HG03457 (cell line): Measurements from ENCODE around the gene LAPTM5.

Source experiments
- ATAC-seq: cut with Tn5 transposase; IDR thresholded peaks from one replicate; pipeline ENCODE4 v1.9.1; 2021; ENCODE audit warnings: moderate number of reproducible peaks; ENCODE audit not compliant: unreplicated experiment

The LAPTM5 gene

GRCh38 chr1:30787856-30788495 is 30.4 kb upstream of the LAPTM5 start:
- no peak for ATAC-seq

DNA sequence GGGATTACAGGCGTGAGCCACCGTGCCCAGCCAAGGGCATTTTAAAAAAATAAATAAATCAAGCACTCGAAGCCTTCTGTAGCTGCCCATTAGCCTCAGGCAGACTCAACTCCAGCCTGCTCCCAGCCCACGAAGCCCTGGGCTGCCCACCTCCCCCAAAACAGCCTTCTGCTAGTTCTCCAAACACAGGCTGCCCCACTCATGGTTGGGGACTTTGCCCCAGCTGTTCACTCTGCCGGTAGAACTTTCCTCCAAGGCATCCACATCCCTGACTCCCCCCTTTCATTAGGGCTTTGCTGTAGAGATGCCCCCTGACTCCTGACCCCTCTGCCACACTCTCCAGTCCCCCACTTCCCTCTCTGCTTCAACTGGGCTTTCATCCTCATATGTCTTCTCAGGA is 29.7 kb upstream of the LAPTM5 start:
- no peak for ATAC-seq

DNA sequence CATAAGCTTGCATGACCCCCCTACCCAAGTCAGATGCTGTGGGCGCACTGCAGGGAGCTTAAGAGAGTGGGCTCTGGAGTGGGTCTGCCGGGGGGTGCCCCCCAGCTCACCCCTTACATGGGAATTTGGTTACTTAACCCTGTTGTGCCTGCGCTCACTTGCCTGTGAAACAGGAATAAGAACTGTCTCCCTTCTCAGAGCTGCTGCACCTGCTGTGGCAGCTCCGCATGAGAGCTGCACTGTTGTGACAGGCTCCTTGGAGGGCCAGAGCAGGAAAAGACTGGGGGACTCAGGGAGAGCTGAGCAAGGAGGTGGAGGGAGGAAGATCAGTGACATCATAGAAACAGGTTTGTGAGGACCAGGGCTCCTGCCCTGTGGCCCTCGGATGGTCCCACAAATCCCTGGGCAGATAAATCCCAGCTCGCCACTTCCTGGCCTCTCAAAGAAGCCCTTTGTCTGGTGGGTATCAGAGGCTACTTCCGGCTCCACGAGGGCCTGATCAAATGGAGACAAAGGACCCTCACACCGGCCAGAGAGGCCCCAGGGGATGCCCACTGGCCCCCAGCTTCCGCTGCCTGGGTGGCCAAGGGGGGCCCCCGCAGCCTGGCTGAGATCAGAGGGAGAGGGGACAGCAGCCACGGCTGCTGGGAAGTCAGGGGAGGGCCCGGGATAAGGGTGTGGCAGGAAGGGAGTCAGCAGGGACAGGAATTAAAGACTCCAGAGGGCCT is 28.9 kb upstream of the LAPTM5 start:
- ATAC-seq: no peak

GRCh38 chr1:30785714-30786113 is 28.1 kb upstream of the LAPTM5 start:
- ATAC-seq: no peak

- no peak for ATAC-seq
These were observed 27.6 kb upstream of the LAPTM5 start for GRCh38 chr1:30785181-30785580.

DNA sequence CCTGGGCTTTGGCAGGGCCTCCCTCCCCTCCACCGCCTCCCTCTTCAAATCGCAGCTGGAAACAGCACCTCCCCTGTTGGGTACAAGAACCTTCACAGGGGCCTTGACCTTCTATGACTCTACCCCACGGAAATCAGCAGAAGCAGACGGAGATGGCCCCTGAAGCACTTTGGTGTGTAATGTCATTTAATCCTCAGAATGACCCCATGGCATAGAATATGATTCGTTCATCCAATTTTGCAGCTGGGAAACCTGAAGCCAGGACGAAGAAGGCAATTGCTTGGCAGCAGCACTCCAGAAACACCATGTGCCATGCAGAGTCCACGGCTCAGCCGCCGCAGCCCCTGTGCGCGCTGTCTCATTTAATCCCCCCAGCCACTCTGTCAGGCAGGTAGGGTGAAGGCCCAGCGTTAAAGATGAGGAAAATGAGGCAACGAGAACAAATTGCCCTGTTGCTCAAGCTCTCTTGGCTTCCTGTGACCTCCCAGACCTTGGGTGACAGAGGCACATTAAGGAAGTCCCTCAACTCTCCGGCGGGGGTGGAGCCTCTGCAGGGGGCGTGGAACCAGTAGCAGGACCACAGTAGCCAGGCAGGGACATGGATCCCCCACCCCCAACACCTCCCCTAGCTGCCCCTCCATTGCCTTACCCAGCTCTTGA is 25.8 kb upstream of the LAPTM5 start:
- ATAC-seq: no peak

DNA sequence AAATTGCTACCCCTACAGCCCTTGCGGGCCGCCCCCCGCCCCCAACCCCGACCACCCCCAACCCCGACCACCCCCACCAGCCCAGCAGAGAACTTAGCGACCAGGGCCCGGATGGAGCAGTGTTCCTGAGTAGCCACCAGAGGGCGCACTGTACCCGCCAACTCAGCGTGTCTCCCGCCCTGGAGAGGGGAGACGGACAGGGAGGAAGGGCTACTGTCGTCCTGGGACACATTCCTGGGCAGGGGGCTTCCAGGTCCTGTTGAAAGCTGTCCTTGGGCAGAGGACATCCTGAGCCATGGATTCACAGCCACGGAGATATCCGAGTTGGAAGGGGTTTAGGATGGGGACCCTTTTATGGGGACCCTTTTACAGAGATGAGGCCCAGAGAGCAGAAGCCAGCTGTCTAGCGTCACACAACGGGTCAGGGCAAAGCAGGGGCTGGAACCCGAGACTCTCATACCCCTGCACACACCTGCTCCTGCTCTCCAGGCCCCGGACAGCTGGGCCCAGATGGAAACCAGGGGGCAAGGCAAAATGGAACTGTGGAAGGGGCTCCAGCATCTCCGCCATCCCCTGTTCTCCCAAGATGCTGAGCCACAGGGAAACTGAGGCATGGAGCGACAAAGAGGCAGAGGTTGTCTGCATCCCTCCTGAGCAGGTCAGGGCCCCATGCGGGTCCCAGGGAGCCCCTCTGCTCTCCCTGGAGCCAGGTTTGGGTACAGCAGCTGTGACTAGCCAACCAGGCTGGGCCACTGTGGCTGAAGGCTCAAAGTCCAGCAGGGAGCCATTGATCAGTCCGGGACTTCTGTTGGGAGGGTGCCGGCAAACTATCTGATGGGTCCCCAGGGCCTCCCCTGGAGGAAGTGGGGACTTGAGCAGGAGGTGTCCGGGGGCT is 25.0 kb upstream of the LAPTM5 start:
- ATAC-seq: no peak

DNA sequence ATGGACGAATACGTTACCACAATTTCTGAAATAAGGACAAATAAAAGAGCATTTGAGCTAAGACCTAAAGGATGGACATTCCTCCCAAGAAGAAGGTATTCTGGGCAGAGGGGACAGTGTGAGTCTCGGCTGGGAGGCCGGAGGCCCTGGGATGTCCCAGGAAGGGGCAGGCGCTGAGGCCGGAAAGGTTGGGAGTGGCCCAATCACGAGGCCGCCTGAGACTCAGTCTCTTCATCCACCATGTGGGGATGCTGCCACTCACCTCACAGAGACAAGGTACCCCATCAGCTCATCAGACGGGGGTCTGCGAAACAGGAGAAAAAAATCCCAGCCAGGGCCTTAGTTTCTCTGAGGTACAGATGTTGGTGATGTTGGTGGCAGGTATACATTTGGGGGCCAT is 24.3 kb upstream of the LAPTM5 start:
- no peak for ATAC-seq

- no peak for ATAC-seq
These were observed 22.8 kb upstream of the LAPTM5 start for GRCh38 chr1:30780409-30780808.

GRCh38 chr1:30779294-30780071 is 21.9 kb upstream of the LAPTM5 start:
- no peak for ATAC-seq

DNA sequence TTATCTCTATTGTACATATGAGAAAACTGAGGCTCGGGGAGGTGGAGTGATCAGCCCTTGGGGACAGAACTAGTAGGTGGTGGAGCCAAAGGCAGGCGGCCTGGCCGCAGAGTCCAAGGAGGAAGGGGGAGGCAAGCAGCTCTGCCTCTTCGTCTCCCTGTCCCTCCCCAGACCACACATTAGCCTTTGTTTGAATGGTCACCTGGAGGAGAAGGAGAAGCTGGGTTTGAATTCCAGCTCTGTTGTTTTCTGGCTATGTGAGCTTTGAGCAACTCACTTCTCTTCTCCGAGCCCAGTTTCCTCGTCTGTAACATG is 21.4 kb upstream of the LAPTM5 start:
- ATAC-seq: no peak

- ATAC-seq: no peak
These were observed 20.8 kb upstream of the LAPTM5 start for GRCh38 chr1:30778154-30778978.

DNA sequence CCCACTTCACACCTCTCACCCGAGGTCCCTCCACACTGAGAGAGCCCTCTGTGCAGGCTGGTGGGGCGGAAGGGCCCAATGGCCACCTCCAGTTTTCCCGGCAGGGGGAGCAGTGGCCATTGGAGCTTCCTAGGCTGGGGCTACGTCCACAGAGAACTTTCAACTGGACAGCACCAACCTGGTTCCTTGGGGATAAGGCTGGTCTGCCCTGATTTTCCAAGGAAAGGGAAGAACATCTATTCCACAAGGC is 20.3 kb upstream of the LAPTM5 start:
- ATAC-seq: no peak

DNA sequence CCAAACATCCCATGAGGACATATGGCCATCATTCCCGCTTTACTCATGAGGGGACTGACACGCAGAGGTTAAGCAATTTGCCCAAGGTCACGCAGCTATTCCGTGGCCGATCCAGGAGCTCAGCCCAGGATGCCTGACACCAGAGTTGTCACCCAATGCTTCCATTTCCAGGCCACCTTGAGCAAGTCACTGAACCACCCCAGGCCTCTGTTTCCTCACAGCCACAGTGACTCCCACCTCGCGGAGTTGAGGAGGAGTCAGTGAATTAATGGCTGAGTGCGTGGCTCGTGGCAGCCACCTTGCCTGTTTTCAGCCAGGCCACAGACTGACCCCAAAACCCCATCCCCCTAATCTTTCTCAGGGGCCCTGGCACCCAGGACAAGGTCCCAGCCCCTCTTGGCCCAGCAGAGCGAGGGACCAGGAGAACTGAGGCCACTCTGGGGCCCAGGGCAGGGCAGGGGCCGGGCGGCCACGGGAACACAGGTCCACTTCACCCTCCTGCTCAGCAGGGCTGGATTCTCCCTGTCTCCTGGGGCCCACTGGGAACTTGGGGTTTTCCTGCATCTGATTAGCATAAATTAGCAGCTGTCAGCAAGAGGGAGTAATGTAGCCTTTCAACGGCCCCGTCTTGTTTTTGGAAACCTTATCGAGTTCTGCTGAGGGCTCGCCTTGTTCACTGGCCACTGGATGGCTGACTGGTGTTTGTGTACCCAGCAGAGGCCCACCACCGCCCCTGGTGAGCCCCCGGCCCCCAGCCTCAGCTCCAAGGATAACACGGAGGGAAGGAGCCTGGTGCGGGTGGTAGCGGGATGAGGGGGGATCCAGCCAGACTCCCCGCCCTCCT is 19.7 kb upstream of the LAPTM5 start:
- no peak for ATAC-seq

GRCh38 chr1:30776097-30777059 is 18.8 kb upstream of the LAPTM5 start:
- no peak for ATAC-seq

DNA sequence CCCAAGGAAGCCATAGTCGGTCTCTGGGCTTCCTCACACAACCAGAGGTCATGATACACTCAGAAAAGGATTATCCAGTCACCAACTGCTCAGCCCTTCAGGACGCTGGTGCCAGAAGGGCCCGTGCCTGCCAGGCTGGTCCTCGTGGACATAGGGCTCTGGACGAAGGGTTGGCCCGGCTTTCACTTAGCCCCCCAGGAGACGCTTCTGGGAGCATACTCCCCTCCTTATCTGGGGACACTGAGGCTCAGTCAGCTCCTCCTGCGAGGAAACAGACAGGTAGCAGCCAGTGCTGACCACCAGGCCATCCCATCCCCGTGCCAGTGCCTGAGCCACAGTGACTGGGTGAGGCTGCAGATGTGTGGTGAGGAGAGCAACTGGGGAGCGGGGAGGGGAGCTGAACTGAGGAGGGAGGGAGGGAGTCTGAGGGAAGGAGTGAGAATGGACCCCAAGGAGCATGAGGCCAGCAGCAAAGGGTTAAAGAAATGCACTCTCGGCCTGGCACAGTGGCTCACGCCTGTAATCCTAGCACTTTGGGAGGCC is 17.9 kb upstream of the LAPTM5 start:
- ATAC-seq: no peak

- no peak for ATAC-seq
These were observed 17.2 kb upstream of the LAPTM5 start for GRCh38 chr1:30774550-30775432.
